Mammary epithelial cell (primary cell): ENCODE measurements around the gene ASPSCR1.

Experiments used
- EZH2 ChIP-seq: IDR thresholded peaks from 2 replicates; pipeline ENCODE4 v1.6.1; 2012; ENCODE audit warnings: low read length, inconsistent platforms, borderline replicate concordance
- TF ChIP-seq, protein P1 (sequence below), 2 donors: IDR thresholded peaks in 1 of 2; conservative IDR thresholded peaks in 1 of 2; 2 replicates each; pipeline ENCODE4 v1.5.1; 2011 to 2012; ENCODE audit warnings: inconsistent platforms in 2 of 2, low read length in 2 of 2, mild to moderate bottlenecking in 2 of 2, control low read depth in 1 of 2, low read depth in 1 of 2; ENCODE audit not compliant: insufficient read depth in 1 of 2; ENCODE audit errors: extremely low read depth in 1 of 2

DNA sequence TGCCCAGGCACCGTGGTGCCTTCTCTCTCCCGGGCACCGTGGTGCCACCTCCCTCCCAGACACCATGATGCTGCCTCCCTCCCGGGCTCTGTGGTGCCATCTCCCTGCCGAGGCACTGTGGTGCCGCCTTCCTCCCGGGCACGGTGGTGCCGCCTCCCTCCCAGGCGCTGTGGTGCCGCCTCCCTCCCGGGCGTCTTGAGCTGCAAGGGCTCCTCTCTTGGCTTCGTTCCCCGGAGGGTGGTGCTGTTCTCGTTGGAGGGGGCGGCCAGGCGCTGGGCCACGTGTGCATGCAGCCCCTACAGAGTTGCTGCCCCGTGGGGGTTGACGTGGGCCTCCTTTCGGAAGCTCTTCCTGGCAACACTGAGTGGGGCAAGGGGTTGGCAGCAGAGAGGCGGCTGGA is 37.0 kb downstream of the ASPSCR1 start:
- TF ChIP-seq EZH2, result no peak
- TF ChIP-seq, protein P1, sequence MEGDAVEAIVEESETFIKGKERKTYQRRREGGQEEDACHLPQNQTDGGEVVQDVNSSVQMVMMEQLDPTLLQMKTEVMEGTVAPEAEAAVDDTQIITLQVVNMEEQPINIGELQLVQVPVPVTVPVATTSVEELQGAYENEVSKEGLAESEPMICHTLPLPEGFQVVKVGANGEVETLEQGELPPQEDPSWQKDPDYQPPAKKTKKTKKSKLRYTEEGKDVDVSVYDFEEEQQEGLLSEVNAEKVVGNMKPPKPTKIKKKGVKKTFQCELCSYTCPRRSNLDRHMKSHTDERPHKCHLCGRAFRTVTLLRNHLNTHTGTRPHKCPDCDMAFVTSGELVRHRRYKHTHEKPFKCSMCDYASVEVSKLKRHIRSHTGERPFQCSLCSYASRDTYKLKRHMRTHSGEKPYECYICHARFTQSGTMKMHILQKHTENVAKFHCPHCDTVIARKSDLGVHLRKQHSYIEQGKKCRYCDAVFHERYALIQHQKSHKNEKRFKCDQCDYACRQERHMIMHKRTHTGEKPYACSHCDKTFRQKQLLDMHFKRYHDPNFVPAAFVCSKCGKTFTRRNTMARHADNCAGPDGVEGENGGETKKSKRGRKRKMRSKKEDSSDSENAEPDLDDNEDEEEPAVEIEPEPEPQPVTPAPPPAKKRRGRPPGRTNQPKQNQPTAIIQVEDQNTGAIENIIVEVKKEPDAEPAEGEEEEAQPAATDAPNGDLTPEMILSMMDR (conservative IDR thresholded peaks at IDR 0.05 in 1 of 2, IDR thresholded peaks at IDR 0.05 in 1 of 2; ENCODE audit: extremely low read depth in 1 of 2, insufficient read depth in 1 of 2, low read depth in 1 of 2, low read length in 2 of 2), result no peak
